ENCODE results near the gene ENTPD7. TPM values are rescaled to one million over a fixed set of nuclear protein-coding genes. Genes with fewer than 3 reads are reported as not detected.
A peak's percentile ranks its signal among the peaks of the same experiment; 100 is the strongest.

The ENTPD7 gene
- total RNA-seq, 2 donors from 2014 or later = 3.5 to 3.7 TPM

DNA sequence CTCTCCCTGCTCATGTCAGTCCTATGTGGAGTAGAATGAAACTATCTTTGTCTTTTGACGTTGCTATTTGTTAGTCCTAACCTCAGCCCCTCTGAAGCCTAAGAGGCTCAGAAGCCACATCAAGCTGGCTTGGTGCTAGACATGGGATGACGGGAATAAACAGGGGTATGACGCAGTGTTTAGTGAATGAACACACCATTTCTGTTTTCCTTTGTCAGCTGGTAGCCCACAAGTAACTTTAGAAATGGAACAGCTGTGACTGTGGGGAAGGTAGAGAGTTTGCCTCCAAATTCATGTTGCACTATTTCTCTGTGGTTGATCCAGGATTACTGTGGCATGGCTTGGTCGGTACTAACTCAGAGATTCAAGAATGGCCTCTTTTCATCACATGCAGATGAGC lies 41.3 kb downstream of the ENTPD7 start:
- no peaks in the 10 kb centered on the region for H3K27me3 ChIP-seq
- H3K4me3 ChIP-seq = no peak overlapping the region
- H3K27ac ChIP-seq = no peak overlapping the region
- TF ChIP-seq, protein P1, sequence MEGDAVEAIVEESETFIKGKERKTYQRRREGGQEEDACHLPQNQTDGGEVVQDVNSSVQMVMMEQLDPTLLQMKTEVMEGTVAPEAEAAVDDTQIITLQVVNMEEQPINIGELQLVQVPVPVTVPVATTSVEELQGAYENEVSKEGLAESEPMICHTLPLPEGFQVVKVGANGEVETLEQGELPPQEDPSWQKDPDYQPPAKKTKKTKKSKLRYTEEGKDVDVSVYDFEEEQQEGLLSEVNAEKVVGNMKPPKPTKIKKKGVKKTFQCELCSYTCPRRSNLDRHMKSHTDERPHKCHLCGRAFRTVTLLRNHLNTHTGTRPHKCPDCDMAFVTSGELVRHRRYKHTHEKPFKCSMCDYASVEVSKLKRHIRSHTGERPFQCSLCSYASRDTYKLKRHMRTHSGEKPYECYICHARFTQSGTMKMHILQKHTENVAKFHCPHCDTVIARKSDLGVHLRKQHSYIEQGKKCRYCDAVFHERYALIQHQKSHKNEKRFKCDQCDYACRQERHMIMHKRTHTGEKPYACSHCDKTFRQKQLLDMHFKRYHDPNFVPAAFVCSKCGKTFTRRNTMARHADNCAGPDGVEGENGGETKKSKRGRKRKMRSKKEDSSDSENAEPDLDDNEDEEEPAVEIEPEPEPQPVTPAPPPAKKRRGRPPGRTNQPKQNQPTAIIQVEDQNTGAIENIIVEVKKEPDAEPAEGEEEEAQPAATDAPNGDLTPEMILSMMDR (IDR thresholded peaks at IDR 0.05) = no peak
- DNase-seq (ENCODE audit: low spot score) = no peak
- H3K9me3 ChIP-seq = no peaks in the 10 kb centered on the region
- H3K4me1 ChIP-seq = no peaks in the 10 kb centered on the region
- peaks cover 77% of the 10 kb centered on the region for H3K36me3 ChIP-seq

- no peak for DNase-seq (ENCODE audit: low spot score)
- Histone ChIP-seq H3K4me1 (no peaks in the 10 kb centered on the region), H3K27me3 (no peaks in the 10 kb centered on the region), H3K27ac (no peak overlapping the region), H3K4me3 (no peak overlapping the region), H3K36me3 (peaks cover 32% of the 10 kb centered on the region), H3K9me3 (no peaks in the 10 kb centered on the region)
- TF ChIP-seq, protein P1 (IDR thresholded peaks at IDR 0.05) = no peak
Measured at GRCh38 chr10:99708428-99709012, 49.2 kb downstream of the ENTPD7 start.

GRCh38 chr10:99709480-99710229 lies 50.3 kb downstream of the ENTPD7 start:
- DNase-seq (ENCODE audit: low spot score) = no peak
- TF ChIP-seq, protein P1 (IDR thresholded peaks at IDR 0.05) = no peak
- peaks cover 31% of the 10 kb centered on the region for H3K36me3 ChIP-seq
- no peak overlapping the region for H3K4me3 ChIP-seq
- no peaks in the 10 kb centered on the region for H3K4me1 ChIP-seq
- H3K9me3 ChIP-seq = no peaks in the 10 kb centered on the region
- H3K27me3 ChIP-seq = no peaks in the 10 kb centered on the region
- H3K27ac ChIP-seq = no peak overlapping the region

DNA sequence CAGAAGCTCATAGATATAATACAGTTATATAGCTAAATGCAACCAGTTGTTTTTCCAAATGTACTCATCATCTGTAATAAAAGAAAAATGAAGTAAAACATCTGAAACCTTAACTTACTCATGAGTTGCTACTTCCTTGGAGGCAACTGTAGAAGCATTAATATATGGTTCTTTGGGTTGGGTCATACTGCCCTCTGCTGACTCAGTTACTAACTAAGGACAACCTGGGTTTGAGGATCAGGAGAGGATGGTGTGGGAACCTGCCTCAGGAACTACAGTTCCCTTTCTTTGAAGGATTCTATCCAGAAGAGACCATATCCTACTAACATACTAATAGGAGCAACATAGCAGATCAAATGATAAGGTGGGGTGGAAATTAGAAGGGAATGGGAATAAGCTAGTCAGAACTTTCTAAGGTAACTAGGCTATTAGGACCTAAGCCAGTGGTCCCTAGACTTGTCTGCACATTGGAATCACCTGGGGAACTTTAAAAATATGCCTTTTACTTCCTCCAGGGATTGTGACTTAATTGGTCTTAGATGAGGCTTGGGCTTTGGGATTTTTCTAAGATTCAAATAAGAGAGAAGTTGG lies 51.9 kb downstream of the ENTPD7 start:
- no peak overlapping the region for H3K4me3 ChIP-seq
- H3K4me1 ChIP-seq = no peaks in the 10 kb centered on the region
- no peak overlapping the region for H3K27ac ChIP-seq
- TF ChIP-seq, protein P1 (IDR thresholded peaks at IDR 0.05) = peak in 1 of 2 donors; percentile 54
- H3K27me3 ChIP-seq = no peaks in the 10 kb centered on the region
- H3K36me3 ChIP-seq = peaks cover 41% of the 10 kb centered on the region
- H3K9me3 ChIP-seq = no peaks in the 10 kb centered on the region
- DNase-seq (ENCODE audit: low spot score) = no peak

DNA sequence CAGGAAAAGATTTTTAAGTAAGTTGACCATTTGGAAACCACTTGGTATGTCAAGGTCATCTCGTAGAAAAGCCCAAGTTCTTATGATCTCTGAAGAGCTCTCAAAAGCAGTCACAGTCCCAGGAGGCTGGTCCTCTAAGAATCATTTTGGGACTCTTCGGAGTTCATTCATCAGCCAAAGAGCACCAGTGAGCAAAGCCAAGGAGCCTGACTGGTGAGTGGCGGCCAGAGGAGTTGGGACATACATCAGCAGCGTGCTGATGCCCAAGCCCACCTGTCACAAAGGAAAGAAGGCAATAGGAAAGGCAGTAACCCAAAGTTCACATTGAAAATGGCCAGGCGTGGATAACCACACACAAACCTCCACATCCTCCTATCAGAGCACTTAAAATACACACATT lies 55.1 kb downstream of the ENTPD7 start:
- no peak for DNase-seq (ENCODE audit: low spot score)
- TF ChIP-seq, protein P1 (IDR thresholded peaks at IDR 0.05) = no peak
- H3K36me3 ChIP-seq = peaks cover 49% of the 10 kb centered on the region

More for the DNA sequence above, 55.1 kb downstream of the ENTPD7 start:
- H3K4me3 ChIP-seq = no peak overlapping the region
- H3K27ac ChIP-seq = no peak overlapping the region
- H3K27me3 ChIP-seq = no peaks in the 10 kb centered on the region
- H3K9me3 ChIP-seq = no peaks in the 10 kb centered on the region
- H3K4me1 ChIP-seq = no peaks in the 10 kb centered on the region
